Measurements from ENCODE around the gene HAT1. TPM values are rescaled to one million over a fixed set of nuclear protein-coding genes. Genes with fewer than 3 reads are reported as not detected.

The HAT1 gene
- total RNA-seq, 4 donors from 2014 or later = 17.0 to 38.6 (median 22.7) TPM

- TF ChIP-seq, protein P1, sequence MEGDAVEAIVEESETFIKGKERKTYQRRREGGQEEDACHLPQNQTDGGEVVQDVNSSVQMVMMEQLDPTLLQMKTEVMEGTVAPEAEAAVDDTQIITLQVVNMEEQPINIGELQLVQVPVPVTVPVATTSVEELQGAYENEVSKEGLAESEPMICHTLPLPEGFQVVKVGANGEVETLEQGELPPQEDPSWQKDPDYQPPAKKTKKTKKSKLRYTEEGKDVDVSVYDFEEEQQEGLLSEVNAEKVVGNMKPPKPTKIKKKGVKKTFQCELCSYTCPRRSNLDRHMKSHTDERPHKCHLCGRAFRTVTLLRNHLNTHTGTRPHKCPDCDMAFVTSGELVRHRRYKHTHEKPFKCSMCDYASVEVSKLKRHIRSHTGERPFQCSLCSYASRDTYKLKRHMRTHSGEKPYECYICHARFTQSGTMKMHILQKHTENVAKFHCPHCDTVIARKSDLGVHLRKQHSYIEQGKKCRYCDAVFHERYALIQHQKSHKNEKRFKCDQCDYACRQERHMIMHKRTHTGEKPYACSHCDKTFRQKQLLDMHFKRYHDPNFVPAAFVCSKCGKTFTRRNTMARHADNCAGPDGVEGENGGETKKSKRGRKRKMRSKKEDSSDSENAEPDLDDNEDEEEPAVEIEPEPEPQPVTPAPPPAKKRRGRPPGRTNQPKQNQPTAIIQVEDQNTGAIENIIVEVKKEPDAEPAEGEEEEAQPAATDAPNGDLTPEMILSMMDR (IDR thresholded peaks at IDR 0.05; ENCODE audit: low read depth) = no peak
Observed at GRCh38 chr2:171996021-171996420, 73.8 kb downstream of the HAT1 start.

GRCh38 chr2:171999161-171999560 lies 76.9 kb downstream of the HAT1 start:
- TF ChIP-seq, protein P1 (IDR thresholded peaks at IDR 0.05; ENCODE audit: low read depth) = no peak

DNA sequence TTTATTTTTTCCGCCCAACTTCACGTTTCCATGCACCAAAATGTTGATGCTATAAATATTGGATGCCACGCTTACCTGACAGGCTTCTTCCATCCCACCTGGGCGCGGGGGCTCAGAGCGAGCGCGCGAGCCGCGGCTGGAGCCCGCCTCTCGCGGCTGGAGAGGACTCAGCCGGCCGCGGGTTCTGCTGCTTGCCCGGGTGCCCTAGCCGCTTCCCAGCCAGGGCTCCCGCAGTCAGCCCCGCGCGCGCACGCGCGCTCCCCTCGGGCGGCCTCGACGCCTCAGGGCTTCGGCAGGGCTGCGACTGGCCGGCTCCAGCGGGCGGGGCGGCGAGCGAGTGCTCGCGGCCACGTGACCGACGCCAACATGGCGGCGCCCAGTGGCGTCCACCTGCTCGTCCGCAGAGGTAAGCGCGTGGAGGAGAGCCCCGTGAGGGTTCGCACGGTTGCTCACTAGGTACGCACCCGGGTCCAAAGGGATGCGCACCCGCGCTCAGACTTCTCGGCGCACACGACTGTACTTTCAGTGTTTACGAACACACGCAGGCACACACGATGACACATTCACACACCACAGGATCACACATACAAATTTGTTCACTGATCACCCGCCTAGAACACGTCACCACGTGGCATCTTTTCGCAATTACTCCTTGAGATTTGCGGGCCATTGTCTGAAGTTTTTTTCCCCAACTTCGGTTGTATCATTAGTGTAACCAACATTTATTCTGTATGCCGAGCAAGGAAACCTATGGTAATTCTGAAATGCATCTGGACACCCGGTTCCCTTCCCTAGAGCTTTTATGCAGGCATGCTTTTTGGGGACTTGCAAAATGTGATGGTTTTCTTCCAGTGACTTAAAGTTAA lies 77.6 kb downstream of the HAT1 start, which contains the start of gene METAP1D:
TSS of gene METAP1D (plus strand) at position 350 of the 866 bp plus-strand sequence. CDS start at position 367, 17 bp downstream.
- TF ChIP-seq, protein P1 (IDR thresholded peaks at IDR 0.05; ENCODE audit: low read depth) = no peak

GRCh38 chr2:172000696-172001361 lies 78.6 kb downstream of the HAT1 start:
- TF ChIP-seq, protein P1 (IDR thresholded peaks at IDR 0.05; ENCODE audit: low read depth) = no peak

DNA sequence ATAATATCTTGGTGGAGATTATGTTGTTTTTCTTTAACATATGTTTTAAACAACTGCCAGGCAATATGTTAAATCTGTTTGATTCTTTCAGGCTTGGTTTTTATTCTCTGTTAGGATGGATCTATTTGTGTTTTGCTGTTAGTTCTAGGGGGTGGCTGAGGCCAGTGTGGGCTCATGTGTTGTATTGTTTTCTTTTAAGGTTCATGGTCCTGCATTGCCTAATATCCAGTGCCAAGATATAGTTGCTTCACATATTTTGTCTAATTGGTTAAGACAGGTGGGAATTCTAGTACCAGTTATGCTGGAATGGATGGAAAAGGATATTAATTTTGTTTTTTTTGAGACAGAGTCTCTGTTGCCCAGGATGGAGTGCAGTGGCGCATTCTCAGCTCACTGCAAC lies 85.1 kb downstream of the HAT1 start:
- TF ChIP-seq, protein P1 (IDR thresholded peaks at IDR 0.05; ENCODE audit: low read depth) = no peak

GRCh38 chr2:172009823-172010222 lies 87.6 kb downstream of the HAT1 start:
- TF ChIP-seq, protein P1 (IDR thresholded peaks at IDR 0.05; ENCODE audit: low read depth) = no peak
